ENCODE results near the gene ERGIC1.

- no peak for TF ChIP-seq JUN (CRISPR knock-in tag; IDR thresholded peaks at IDR 0.05)
- TF ChIP-seq ESRRA (CRISPR knock-in tag; IDR thresholded peaks at IDR 0.05; ENCODE audit: borderline replicate concordance), result no peak
- no peak for TF ChIP-seq SP1 (CRISPR knock-in tag; conservative IDR thresholded peaks at IDR 0.05)
- TF ChIP-seq CTCF (IDR thresholded peaks at IDR 0.05), result no peak
- TF ChIP-seq SMAD3 (CRISPR knock-in tag; IDR thresholded peaks at IDR 0.05; ENCODE audit: borderline replicate concordance), result no peak
- no peak for TF ChIP-seq NFYB (CRISPR knock-in tag; conservative IDR thresholded peaks at IDR 0.05; ENCODE audit: low read depth)
- no peak for TF ChIP-seq ZNF512 (CRISPR knock-in tag; IDR thresholded peaks at IDR 0.05; ENCODE audit: borderline replicate concordance)
- no peak for TF ChIP-seq ZNF121 (CRISPR knock-in tag; IDR thresholded peaks at IDR 0.05)
- TF ChIP-seq ZNF232 (CRISPR knock-in tag; IDR thresholded peaks at IDR 0.05), result no peak
- TF ChIP-seq GTF2I (CRISPR knock-in tag; conservative IDR thresholded peaks at IDR 0.05), result no peak
- no peak for TF ChIP-seq TEAD1 (CRISPR knock-in tag; IDR thresholded peaks at IDR 0.05)
These were observed 64.9 kb downstream of the ERGIC1 start for GRCh38 chr5:172898843-172899369.
